ENCODE data around the gene VPS29.
"Not testable (repeated sequence)": the region's sequence is repeated elsewhere in the genome, so short reads cannot be mapped to it uniquely, and the experiment has no call there.

The VPS29 gene

GRCh38 chr12:110501752-110502738 is at the start of gene VPS29, which contains the start of gene RAD9B:
Gene VPS29, minus strand, starts transcription at chr12:110502111. Its CDS starts 60 bp downstream, at chr12:110502051.
Gene RAD9B, plus strand, starts transcription at chr12:110502331. Its CDS starts 7 bp downstream, at chr12:110502338.
- peak; percentile 99 for DNase-seq

DNA sequence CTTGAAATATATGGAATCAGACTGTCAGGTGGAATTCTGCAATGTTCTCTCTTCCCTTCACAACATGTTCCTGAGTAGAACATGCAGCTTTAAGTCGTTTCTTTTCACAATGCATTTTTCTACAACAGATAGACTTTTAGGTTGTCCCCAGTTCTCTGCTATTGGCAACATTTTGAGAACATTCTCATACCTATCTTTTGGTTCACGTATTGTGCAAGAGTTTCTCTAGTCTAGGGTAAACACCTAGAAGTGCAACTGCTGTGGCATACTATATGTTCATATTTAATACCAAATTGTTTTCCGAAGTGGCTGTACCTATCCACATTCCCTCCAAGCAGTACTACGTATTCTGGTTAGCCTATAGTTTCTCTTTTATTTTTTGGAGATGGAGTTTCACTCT is 49.1 kb upstream of the VPS29 start:
- no peak for DNase-seq

GRCh38 chr12:110549716-110550115 is 47.8 kb upstream of the VPS29 start:
- DNase-seq: no peak

DNA sequence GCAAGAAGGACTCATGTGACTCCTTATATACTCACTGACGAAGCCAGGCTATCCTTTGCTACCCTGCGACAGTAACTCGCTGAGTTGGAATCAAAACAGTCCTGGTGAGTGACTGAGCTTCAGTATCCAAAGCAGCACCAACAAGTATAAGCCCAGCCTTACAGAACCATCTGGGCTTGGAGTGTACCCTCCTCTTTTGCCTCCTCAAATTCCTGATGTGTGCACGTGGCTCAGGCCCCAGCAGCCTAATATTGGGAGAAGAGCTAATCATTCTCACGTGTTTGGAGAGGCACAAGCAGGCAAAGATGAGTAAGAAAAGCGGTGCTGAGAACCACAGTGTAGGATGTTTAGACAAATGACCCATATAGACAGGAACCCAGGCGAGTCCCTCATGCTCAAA is 46.8 kb upstream of the VPS29 start:
- DNase-seq: peak; percentile 17

- no peak for DNase-seq
Observed at GRCh38 chr12:110547090-110547489, 45.2 kb upstream of the VPS29 start.

DNA sequence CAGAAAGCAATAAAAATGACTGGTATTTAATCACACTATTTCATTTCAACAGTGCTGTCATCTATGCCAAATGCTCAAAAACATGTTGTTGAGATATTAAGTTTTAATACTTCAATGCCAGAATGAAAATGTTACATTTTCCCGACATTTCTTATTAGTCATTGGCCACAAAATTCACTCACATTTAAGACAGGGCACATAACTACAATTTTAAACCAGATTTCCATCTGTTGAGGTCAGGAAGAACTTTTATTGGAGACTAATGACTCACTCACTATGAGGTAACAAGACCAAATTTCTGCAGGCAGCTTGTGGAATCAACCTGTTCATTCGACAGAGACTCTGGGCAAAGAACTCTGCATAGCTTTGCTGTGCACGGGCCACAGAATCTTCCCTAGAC is 44.4 kb upstream of the VPS29 start:
- DNase-seq: no peak

GRCh38 chr12:110545812-110546211 is 43.9 kb upstream of the VPS29 start:
- DNase-seq: no peak

- not testable (repeated sequence) for DNase-seq
Observed at GRCh38 chr12:110545259-110545658, 43.3 kb upstream of the VPS29 start.

DNA sequence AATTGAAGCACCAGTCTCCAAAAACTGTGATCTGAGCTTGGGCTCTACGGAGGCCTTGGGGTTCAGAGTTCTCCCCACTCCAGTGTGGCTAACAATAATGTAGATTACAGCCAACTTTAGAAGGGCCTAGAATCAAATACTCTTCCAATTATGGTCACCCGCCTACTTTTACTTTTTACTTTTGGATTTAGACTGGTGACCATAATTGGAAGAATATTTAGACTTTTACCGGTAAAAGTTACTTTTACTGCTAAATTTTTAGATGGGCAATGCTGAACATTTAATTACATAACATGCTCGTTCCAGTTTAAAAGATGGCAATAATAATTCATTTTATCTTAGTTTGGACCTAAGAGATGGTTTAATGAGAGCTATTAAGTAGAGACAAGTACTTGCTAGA is 42.1 kb upstream of the VPS29 start:
- no peak for DNase-seq

DNA sequence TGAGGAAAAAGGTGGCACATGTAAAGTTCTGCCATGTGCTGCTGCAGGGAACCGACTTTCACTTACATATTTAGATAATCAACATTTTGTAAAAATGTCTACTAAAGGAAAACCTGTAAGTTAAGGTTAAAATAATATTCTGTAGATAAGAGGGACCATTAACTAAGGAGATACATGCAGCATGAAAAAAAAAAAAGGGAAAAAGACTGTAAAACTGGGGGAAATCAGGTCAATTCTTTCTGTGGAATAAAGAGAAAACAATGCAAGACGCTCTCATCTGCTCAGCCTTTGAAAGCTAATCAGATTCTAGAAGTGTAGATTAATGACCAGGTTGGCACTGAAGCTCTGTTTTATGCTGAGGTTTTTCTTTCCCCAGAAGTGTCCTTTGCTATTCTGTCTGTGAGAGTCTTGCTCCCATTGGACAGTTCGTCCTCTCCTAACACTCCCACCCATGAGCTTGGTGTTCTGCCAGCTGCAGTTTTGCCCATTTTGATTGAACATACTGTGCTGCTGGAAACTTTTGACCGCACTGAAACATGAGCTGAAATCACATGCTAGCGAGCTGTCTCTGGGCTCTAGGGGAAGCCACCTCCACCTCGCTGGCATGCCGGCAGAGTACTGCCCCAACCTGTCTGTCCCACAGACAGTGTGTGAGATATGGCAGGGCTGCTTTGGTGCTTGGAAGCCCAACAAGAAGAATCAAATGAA is 41.5 kb upstream of the VPS29 start:
- DNase-seq: peak; percentile 49

- no peak for DNase-seq
Observed at GRCh38 chr12:110540048-110540447, 38.1 kb upstream of the VPS29 start.

GRCh38 chr12:110538869-110539622 is 37.1 kb upstream of the VPS29 start:
- no peak for DNase-seq

DNA sequence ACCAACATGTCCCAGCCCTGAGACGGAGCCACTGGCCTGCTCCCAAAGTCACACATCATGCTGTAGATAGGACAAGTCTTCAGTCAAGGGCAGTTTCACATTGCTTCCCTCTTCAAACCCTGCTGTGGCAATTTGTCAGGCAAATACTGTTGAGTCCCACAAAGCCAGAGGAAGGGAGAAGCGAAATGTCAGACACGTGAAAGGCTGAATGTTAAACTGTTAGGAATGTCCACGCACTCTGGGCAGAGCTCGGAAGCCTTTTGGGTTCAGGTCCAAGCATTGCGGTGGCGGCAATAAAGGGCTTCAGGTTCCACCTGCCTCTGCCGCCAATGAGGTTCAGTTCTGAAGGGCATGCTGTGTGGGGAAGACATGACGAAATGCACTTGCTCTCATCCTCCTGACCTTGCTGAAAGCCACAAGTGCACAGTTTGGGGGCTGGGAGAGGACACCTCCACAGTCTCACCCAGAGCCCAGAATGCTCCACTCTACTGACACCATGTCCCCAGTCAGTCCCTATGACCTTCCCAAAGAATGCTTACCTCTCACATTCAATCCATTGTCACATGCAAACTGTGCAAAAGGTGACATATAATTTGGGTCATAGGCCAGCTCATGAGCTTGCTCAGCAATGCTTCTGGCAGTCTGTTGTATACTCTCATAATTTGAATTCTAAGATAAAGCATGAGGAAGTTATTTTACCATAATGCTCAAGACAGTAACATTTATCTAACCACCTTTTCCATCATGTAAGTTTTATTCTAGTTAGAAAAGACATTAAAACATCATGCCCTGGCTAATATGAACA is 35.9 kb upstream of the VPS29 start:
- DNase-seq: no peak

- DNase-seq: no peak
Observed at GRCh38 chr12:110536834-110537604, 35.1 kb upstream of the VPS29 start.

GRCh38 chr12:110534811-110535210 is 32.9 kb upstream of the VPS29 start:
- no peak for DNase-seq

- no peak for DNase-seq
Observed at GRCh38 chr12:110533607-110534006, 31.7 kb upstream of the VPS29 start.

- no peak for DNase-seq
Observed at GRCh38 chr12:110532644-110533043, 30.7 kb upstream of the VPS29 start.

- no peak for DNase-seq
Observed at GRCh38 chr12:110531741-110532333, 29.9 kb upstream of the VPS29 start.

GRCh38 chr12:110530511-110530910 is 28.6 kb upstream of the VPS29 start:
- no peak for DNase-seq

- DNase-seq: no peak
Observed at GRCh38 chr12:110528277-110528839, 26.4 kb upstream of the VPS29 start.

Data from eye (tissue), 1 donor.